GM18508 (cell line): ENCODE data around the gene TTC6.
"Not testable (repeated sequence)": the region's sequence is repeated elsewhere in the genome, so short reads cannot be mapped to it uniquely, and the experiment has no call there.

Experiments
- ATAC-seq: cut with Tn5 transposase; IDR thresholded peaks from one replicate; pipeline ENCODE4 v1.9.1; 2021; ENCODE audit warnings: moderate number of reproducible peaks; ENCODE audit not compliant: insufficient read depth, unreplicated experiment

The TTC6 gene, protein sequence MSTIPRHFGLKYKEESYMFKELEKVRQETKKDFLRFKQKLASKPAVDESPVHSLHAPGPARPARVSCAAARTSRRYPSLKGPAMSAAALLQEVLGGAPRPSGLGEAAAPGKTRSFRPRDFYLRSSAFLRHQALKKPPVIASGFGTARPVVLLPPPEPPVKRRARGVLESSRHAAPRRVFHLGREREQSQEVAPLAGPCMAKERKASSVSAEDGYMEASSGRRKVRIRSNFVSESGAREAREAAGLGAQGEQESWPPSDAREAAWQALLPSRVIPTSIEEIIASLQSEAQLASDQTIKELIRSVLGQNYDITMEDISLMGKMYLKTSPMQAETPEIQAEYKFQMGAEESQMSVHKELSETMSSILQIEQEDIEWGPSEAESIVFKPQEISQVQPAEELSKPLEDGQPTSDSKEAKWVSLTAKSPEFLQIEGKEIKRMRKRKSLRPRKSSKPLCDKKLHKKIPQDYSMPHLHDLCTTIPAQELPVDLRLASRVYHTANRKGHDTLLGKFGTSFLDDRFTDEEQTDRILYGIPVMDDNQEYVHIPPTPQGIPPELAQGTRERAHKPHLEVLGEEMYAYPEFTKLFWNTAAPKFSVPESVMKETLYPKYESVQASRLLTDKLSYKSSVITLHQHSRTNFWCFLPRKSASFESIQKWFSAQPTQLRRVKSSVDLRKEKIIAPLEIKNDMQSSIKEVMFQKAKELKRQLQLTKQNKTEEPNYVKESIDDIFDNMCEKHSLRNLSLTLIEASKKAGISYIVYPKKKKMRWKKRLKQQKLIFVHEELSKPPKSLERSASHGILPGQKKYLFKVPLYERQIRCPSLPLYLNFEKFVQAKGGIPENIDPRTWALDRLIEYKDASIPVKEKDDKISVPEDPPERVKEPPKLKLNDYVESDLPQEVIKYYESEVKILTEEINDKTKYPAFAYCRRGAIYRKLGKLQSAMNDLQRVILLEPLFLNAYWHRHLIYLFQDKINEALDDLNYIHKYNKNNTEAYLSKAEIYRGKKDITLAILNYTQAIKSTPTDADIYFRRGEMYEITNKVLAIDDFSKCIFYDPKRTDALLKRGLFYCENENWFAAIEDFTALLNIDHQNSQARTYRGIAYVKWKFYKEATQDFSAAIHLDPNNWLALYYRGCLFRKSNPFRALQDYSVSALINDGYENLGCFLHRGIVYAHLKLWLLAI (N-terminal part only)

DNA sequence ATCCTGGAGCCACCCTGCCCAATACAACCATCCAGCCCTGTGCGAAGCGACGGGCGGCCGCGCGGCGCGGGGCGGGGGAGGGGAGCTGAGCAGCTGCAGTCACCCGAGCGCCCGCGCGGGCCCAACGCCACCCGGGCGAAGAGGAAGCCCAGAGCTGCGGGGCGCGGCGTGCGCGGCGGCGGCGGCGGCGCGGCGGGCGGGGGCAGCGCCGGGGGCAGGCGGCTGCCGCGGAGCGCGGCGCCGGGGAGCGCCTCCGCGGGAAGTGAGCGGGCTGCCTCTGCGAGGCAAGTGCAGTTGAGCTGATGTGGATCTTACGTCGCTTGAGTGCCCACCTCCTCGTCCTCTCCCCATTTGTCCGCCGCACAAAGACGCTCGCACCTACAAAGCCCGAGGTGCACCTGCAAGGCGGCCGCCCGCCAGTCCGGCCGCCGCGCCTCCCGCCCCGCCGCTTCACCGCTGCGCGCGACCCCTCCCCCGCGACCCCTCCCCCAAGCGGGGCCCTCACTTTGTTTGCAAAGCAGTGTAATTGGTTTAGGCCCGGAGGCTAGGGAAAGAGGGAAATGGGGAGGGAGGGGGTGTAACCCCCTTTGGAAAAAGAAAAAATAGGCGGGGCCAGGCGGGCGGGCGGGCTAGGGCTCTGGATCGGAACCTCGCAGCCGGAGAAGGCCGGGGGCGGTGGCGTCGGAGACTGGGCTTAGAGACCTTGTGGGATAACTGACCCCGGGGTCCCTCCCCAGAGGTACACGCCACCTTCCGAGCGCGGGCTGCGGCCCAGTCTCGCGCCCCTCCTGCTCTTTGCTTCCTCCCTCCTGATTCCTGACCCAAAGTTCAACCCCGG lies at the start of gene TTC6, which contains the start of gene FOXA1:
TTC6 (plus strand) TSS at position 659 of the 838 bp plus-strand sequence. CDS start 26,436 bp downstream, outside the sequence.
FOXA1 (minus strand) TSS at position 279 of the 838 bp plus-strand sequence; CDS start at position 2, 277 bp downstream.
- no peak for ATAC-seq

DNA sequence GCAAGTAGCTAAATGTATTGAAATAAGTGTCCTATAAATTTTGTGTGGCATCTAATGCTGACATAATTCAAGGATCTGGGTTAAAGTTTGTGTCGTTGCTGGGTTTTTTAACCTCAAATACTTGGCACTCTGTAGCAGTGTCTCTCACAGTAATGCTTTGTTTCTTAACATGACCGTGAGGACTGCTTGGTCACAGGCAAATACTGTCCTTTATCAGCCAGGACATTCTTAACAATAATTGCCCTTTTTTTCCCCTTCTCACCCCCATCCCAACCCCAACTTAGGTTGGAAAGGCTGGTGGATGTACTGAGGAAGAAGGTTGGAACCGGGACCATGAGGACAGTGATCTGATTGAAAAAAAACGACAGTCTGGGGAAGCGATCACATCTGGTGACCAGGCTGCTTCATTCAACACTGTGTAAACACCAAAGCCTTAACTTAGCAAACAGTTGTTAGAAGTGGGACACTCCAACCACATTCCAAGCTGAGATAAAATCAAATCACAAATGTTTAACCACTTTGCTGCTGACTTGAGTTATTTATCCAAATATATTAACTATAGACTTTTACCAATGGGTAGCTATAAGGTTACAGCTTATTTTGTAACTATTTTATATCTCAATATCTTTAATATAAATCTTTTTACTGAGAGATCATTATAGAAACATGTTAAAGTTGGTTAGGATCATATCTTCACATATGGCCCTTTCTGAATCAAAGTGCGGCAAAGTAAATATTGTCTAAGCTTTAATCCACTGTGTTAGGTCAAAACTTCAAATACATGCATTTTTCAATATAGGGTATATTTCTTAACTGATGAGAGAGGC lies 48.6 kb upstream of the TTC6 start:
- ATAC-seq, result no peak

GRCh38 chr14:37550511-37550910 lies 44.9 kb upstream of the TTC6 start:
- ATAC-seq, result no peak

- no peak for ATAC-seq
Measured at GRCh38 chr14:37551119-37551518, 44.3 kb upstream of the TTC6 start.

- no peak for ATAC-seq
Measured at GRCh38 chr14:37553935-37554550, 41.4 kb upstream of the TTC6 start.

DNA sequence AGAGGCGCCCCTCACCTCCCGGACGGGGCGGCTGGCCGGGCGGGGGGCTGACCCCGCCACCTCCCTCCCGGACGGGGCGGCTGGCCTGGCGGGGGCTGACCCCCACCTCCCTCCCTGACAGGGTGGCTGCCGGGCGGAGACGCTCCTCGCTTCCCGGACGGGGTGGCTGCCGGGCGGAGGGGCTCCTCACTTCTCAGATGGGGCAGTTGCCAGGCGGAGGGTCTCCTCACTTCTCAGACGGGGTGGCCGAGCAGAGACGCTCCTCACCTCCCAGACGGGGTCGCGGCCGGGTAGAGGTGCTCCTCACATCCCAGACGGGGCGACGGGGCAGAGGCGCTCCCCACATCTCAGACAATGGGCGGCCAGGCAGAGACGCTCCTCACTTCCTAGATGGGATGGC lies 39.8 kb upstream of the TTC6 start:
- not testable (repeated sequence) for ATAC-seq

GRCh38 chr14:37558740-37559139 lies 36.7 kb upstream of the TTC6 start:
- no peak for ATAC-seq

DNA sequence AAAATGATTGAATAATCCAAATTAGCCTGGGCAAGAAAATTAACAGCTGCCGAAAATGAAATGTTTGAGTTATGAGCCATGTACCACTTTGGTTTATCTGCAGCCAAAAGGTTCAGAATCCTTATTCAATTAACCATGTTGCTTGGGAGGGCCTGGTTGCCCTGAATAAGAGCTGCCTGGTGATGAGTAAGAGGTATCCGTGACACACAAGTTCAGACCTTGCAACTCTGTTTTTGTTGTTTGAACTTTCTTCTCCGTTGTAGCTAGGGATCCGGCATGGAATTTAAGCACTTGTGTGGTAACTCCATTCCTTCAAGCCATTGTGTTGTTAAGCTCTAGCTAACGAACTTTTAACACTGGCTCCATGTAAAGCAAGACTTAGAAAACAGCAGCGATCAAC lies 36.0 kb upstream of the TTC6 start:
- no peak for ATAC-seq

- no peak for ATAC-seq
Measured at GRCh38 chr14:37563189-37563588, 32.2 kb upstream of the TTC6 start.

DNA sequence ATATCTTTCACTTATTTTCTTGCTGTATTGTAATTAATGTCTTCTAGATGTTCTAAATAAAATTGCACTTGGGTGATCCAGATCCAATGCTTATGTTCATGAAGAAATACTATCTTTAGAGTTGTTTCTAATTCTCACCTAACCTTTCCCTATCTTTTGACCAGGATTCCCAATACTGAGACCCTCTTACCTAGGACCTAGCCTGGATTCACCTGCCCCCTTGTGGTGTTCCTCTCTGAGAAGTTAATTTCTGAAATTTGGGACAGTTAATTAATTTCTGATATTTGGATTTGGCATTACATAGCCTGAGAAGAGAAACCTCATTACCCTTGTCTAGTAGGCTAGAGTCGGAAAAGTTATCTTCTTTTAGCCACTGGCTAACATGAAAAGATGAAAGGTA lies 29.9 kb upstream of the TTC6 start:
- no peak for ATAC-seq

GRCh38 chr14:37566811-37567371 lies 28.5 kb upstream of the TTC6 start:
- ATAC-seq, result no peak

DNA sequence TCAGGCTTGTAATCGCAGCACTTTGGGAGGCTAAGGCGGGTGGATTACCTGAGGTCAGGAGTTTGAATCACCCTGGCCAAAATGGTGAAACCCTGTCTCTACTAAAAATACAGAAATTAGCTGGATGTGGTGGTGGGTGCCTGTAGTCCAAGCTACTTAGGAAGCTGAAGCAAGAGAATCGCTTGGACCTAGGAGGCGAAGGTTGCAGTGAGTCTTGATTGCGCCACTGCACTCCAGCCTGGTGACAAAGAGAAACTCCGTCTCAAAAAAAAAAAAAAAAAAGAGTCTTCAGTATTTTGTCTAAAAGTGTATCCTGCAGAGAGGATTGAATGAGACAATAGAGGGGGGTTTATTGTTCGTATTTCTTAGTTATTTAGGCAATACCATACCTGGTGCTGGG lies 25.7 kb upstream of the TTC6 start:
- no peak for ATAC-seq

GRCh38 chr14:37571391-37571790 lies 24.0 kb upstream of the TTC6 start:
- ATAC-seq, result no peak

GRCh38 chr14:37573356-37573755 lies 22.1 kb upstream of the TTC6 start:
- no peak for ATAC-seq

GRCh38 chr14:37579274-37579673 lies 16.2 kb upstream of the TTC6 start:
- no peak for ATAC-seq

DNA sequence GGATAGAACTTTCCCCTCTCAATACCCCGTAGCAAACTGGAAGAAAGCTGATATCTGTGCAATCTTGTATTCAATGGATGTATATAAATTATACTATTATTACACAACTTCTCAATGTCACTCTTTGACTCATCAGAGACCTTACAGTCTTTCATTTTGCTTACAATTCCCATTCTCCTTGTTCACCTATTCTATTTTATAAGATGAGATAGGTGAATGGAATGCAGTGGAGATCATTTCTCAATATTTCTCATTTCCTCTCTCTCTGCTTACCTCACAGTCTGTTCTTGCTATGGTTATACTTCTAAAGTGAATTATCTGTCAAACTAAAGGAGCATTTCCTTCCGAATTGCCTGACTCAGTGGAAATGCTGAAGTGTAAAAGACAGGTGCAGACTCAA lies 15.3 kb upstream of the TTC6 start:
- no peak for ATAC-seq

DNA sequence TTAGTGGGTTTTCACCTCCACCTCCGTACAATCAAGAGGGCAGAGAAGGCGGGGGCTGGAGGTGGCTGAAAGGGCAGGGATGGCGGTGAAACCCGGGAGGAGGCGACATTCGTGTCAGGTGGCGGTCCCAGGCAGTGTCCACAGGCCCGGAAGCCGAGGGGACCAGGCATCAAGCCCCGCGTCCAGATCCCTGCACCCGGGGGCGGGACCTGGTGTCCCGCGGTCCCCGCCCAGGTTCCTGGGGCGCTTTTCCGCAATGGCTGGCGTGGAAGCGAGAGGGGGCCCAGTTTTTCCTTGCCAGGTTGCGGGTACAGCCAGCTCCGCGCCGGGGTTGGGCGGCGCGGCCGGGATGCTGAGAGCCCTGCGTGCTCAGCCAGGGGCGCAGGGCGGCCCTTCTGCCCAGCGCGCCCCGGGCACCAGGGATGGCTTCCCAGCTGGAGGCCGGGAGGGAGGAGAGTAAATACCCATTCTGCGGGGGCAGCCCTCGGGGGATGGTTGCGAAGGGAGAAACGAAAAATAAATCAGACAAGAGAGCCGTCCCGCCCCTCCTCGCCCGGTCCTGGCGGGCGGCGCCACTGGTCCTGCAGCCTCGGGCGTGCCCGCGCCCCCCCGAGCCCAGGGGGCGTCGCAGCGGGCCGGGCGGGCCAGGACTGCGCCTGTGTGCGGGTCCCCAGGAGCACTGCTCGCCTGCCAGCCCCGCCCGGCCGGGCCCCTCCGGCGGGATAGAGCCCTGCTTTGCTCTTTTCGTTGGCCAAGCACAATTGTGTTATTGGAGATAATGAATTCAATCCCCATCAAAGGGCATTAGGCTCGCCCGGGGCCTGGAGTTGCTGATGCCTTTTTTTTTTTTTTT lies 11.8 kb upstream of the TTC6 start:
- ATAC-seq, result no peak
